Panc1 (cell line): Measurements from ENCODE around the gene BTBD9.

Experiments used
- POLR2AphosphoS5 ChIP-seq: IDR thresholded peaks from 2 replicates; pipeline ENCODE4 v1.6.1; 2012; ENCODE audit warnings: mild to moderate bottlenecking, low read depth, low read length, moderate library complexity
- TF ChIP-seq, protein P1 (sequence below): fragments of 450-650 bp; IDR thresholded peaks from 2 replicates; pipeline ENCODE4 v1.5.1; 2017; ENCODE audit warnings: mild to moderate bottlenecking
- TF ChIP-seq, protein P2 (sequence below), 2 experiments: IDR thresholded peaks; 2 replicates each; pipeline ENCODE4 v1.6.1; 2011 to 2012; ENCODE audit warnings: low read depth in 2 of 2, control low read depth in 1 of 2, low read length in 1 of 2, mild to moderate bottlenecking in 1 of 2, moderate library complexity in 1 of 2; ENCODE audit not compliant: insufficient read depth in 1 of 2

DNA sequence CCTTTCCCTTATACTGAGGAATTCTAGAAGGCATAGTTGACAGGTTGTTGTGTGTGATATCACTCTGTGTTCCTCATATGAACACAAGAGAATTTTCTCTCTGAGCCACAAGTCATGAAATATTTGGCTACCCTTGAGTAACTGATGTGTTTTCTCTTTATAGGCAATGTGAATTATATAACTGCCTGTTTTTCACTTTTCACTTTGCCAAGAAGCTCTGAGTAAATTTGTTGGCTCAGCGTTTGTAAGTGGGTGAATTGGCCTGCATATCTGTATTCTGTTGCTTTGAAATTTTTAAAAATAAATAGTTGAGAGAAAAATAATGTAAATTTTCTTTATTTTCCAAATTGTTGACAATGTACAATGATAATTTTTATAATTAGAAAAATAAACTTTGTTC, 5.2 kb upstream of the BTBD9 start:
- TF ChIP-seq, protein P1, sequence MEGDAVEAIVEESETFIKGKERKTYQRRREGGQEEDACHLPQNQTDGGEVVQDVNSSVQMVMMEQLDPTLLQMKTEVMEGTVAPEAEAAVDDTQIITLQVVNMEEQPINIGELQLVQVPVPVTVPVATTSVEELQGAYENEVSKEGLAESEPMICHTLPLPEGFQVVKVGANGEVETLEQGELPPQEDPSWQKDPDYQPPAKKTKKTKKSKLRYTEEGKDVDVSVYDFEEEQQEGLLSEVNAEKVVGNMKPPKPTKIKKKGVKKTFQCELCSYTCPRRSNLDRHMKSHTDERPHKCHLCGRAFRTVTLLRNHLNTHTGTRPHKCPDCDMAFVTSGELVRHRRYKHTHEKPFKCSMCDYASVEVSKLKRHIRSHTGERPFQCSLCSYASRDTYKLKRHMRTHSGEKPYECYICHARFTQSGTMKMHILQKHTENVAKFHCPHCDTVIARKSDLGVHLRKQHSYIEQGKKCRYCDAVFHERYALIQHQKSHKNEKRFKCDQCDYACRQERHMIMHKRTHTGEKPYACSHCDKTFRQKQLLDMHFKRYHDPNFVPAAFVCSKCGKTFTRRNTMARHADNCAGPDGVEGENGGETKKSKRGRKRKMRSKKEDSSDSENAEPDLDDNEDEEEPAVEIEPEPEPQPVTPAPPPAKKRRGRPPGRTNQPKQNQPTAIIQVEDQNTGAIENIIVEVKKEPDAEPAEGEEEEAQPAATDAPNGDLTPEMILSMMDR: no peak
- TF ChIP-seq POLR2AphosphoS5: no peak
- TF ChIP-seq, protein P2, sequence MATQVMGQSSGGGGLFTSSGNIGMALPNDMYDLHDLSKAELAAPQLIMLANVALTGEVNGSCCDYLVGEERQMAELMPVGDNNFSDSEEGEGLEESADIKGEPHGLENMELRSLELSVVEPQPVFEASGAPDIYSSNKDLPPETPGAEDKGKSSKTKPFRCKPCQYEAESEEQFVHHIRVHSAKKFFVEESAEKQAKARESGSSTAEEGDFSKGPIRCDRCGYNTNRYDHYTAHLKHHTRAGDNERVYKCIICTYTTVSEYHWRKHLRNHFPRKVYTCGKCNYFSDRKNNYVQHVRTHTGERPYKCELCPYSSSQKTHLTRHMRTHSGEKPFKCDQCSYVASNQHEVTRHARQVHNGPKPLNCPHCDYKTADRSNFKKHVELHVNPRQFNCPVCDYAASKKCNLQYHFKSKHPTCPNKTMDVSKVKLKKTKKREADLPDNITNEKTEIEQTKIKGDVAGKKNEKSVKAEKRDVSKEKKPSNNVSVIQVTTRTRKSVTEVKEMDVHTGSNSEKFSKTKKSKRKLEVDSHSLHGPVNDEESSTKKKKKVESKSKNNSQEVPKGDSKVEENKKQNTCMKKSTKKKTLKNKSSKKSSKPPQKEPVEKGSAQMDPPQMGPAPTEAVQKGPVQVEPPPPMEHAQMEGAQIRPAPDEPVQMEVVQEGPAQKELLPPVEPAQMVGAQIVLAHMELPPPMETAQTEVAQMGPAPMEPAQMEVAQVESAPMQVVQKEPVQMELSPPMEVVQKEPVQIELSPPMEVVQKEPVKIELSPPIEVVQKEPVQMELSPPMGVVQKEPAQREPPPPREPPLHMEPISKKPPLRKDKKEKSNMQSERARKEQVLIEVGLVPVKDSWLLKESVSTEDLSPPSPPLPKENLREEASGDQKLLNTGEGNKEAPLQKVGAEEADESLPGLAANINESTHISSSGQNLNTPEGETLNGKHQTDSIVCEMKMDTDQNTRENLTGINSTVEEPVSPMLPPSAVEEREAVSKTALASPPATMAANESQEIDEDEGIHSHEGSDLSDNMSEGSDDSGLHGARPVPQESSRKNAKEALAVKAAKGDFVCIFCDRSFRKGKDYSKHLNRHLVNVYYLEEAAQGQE (IDR thresholded peaks at IDR 0.05; ENCODE audit: insufficient read depth in 1 of 2, low read depth in 2 of 2, low read length in 1 of 2): no peak
